Measurements from ENCODE around the gene POGLUT2. TPM values are rescaled to one million over a fixed set of nuclear protein-coding genes. Genes with fewer than 3 reads are reported as not detected.
A peak's percentile ranks its signal among the peaks of the same experiment; 100 is the strongest.

POGLUT2 gene
- total RNA-seq, 1 donor from 2014 or later: 5.9 TPM

DNA sequence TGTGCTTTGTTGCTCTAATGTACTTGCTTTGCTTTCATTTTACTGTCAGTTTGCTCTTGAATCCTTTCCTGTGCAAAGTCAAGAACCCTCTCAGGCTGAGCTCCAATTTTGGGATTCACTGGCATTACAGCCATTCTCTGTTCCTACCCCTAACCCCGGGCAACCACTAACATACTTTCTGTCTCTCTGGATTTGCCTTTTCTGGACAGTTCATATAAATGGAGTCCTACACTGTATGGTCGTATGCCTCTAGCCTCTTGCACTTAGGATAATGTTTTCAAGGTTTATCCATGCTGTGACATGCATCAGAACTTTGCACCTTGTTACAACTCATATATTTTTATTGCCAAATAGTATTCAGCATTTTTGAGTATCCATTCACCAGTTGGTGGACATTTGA lies 22.5 kb downstream of the POGLUT2 start:
- Histone ChIP-seq H3K36me3 (no peaks in the 10 kb centered on the region), H3K4me3 (no peak overlapping the region), H3K27ac (no peak overlapping the region), H3K9me3 (no peaks in the 10 kb centered on the region), H3K4me1 (peaks cover 11% of the 10 kb centered on the region), H3K27me3 (ENCODE audit: low read depth) (no peaks in the 10 kb centered on the region)
- TF ChIP-seq, protein P1, sequence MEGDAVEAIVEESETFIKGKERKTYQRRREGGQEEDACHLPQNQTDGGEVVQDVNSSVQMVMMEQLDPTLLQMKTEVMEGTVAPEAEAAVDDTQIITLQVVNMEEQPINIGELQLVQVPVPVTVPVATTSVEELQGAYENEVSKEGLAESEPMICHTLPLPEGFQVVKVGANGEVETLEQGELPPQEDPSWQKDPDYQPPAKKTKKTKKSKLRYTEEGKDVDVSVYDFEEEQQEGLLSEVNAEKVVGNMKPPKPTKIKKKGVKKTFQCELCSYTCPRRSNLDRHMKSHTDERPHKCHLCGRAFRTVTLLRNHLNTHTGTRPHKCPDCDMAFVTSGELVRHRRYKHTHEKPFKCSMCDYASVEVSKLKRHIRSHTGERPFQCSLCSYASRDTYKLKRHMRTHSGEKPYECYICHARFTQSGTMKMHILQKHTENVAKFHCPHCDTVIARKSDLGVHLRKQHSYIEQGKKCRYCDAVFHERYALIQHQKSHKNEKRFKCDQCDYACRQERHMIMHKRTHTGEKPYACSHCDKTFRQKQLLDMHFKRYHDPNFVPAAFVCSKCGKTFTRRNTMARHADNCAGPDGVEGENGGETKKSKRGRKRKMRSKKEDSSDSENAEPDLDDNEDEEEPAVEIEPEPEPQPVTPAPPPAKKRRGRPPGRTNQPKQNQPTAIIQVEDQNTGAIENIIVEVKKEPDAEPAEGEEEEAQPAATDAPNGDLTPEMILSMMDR (IDR thresholded peaks at IDR 0.05): no peak
- DNase-seq (no peak), ATAC-seq (no peak)
- intact Hi-C loops (cut with DNase I): no loop called here

DNA sequence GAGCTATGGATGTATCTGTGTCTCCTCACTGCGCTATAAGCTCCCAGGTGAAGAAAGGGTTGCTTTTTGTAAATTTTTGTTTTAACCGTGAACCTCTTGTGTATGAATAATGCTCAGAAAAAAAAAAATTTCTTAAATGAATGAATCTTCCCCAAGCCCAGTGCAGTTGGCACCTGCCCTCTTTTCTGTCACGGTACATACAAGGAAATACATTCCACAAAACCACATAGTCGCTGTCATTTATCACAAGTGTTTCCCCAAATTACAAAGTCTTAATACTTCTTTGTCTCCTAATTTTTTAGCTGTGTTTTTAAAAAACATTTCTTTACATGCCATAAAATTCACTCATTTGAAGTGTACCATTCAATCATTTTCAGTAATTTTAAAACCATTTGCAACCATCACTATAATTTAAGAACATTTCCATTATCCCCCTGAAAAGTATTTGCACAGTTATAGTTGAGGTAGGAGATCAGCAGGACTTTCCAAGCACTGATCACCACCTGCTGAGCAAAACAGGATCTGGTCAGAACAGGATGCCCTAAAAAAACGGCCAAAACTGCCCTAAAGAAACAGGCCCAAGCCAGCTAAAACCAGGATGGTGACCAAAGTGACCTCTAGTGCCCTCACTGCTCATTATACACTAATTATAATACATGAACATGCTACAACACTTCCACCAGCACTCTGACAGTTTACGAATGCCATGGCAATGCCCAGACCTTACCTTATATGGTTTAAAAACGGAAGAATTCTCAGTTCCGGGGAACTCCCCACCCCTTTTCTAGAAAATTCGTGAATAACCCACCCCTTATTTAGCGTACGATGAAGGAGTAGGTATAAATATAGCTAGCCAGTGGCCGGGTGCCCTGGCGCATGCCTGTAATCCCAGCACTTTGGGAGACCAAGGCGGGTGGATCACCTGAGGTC lies 23.9 kb downstream of the POGLUT2 start:
- H3K4me3 ChIP-seq: no peak overlapping the region
- H3K27ac ChIP-seq: no peak overlapping the region
- DNase-seq (no peak), ATAC-seq (no peak)
- no peaks in the 10 kb centered on the region for H3K9me3 ChIP-seq
- TF ChIP-seq, protein P1 (IDR thresholded peaks at IDR 0.05): no peak
- H3K36me3 ChIP-seq: no peaks in the 10 kb centered on the region
- intact Hi-C loops (cut with DNase I): no loop called here
- no peaks in the 10 kb centered on the region for H3K27me3 ChIP-seq (ENCODE audit: low read depth)
- H3K4me1 ChIP-seq: peaks cover 11% of the 10 kb centered on the region

DNA sequence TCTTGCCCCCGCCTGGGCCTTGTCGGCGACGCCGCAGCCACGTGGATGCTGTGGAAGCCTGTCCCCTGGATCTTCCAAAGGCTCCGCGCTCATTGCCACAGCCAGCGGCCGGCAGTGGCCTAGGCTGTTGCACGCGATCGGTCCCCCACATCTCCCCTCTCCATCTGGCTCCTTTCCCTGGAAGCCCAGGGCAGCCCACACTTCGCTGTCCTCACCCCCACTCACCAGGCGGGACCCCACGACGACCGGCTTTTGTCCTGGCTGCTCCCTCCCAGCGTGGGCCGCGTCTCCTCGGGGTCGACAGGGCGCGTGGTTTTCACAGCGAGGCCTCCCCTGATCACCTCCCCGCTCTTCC lies 24.6 kb downstream of the POGLUT2 start:
- Histone ChIP-seq H3K4me1 (peaks cover 11% of the 10 kb centered on the region), H3K27ac (peak overlapping the region; percentile 83), H3K9me3 (no peaks in the 10 kb centered on the region), H3K27me3 (ENCODE audit: low read depth) (no peaks in the 10 kb centered on the region), H3K4me3 (peak overlapping the region; percentile 81), H3K36me3 (no peaks in the 10 kb centered on the region)
- TF ChIP-seq, protein P1 (IDR thresholded peaks at IDR 0.05): no peak
- DNase-seq (no peak), ATAC-seq (peak in 1 of 2 donors; percentile 3)
- intact Hi-C loops (cut with DNase I): no loop called here

DNA sequence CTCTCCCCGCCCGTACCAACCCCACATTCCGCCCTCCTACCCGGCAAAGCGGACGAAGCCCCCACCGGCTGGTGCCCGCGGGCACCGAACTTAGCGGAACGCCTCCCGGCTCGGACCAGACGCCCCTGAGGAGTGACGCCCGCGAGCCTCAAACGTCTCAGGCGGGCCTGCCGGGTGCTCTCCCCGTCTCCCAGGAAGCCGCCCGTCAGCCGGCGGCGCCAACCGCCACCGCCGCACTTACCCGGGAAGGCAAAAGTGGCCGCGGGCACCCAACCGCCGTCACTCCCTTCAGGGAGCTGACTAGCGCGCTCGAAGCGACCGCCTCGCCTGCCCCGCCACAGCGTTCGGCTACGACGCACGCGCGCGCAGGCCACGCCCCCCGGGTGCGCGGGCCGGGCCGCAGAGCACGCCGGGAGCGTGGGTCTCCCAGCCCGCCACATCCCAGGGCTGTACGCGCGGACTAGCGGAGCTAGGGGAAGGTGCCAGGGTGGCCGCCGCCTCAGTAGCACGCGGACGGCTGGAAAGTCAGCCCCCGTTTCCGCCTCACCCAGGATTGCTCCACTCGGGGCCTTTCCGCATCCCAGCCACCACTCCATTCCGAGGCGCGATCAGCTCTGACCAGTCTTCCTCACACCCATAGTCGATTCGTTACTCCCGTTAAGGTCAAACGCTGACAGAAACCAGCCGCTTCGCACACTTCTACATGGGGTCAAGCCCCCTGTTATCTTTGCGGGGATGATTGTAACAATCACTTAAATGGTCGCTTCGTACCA lies 25.1 kb downstream of the POGLUT2 start, which contains the start of gene TEX30:
TEX30 (minus strand) TSS at position 346 of the 773 bp plus-strand sequence. CDS start 3,760 bp downstream, outside the sequence.
- peak; percentile 99 to 100 for ATAC-seq
- intact Hi-C loops (cut with DNase I): no loop called here
- peak; percentile 90 for DNase-seq
- peak within 1 kb of the TSS; percentile 83 for H3K27ac ChIP-seq
- H3K4me3 ChIP-seq: peak within 1 kb of the TSS; percentile 81
- no peaks in the 10 kb centered on the region for H3K9me3 ChIP-seq
- TF ChIP-seq, protein P1 (IDR thresholded peaks at IDR 0.05): peak; percentile 32
- peaks cover 11% of the 10 kb centered on the region for H3K4me1 ChIP-seq
- H3K27me3 ChIP-seq (ENCODE audit: low read depth): no peaks in the 10 kb centered on the region
- H3K36me3 ChIP-seq: no peaks in the 10 kb centered on the region

GRCh38 chr13:102772042-102772425 lies 26.7 kb downstream of the POGLUT2 start:
- DNase-seq (no peak), ATAC-seq (no peak)
- Histone ChIP-seq H3K4me1 (peaks cover 11% of the 10 kb centered on the region), H3K4me3 (no peak overlapping the region), H3K9me3 (no peaks in the 10 kb centered on the region), H3K36me3 (no peaks in the 10 kb centered on the region), H3K27ac (no peak overlapping the region), H3K27me3 (ENCODE audit: low read depth) (no peaks in the 10 kb centered on the region)
- intact Hi-C loops (cut with DNase I): no loop called here
- TF ChIP-seq, protein P1 (IDR thresholded peaks at IDR 0.05): no peak

Data from lower lobe of right lung (tissue), 2 donors.